BJ (cell line): ENCODE measurements around the gene SYNE2. TPM values are rescaled to one million over a fixed set of nuclear protein-coding genes. Genes with fewer than 3 reads are reported as not detected.

Experiments used
- CTCF ChIA-PET: fragments of 350-600 bp; formaldehyde crosslinking; extraction: SDS; loops from one replicate; lab custom pipeline; 2021; ENCODE audit warnings: antibody characterized with exemption, inconsistent platforms; lab: Yijun Ruan, JAX
- POLR2A ChIA-PET: fragments of 300-600 bp; sonication (Branson Sonifier 250); formaldehyde crosslinking; extraction: SDS; loops from one replicate; lab custom pipeline; 2021; ENCODE audit warnings: antibody characterized with exemption; lab: Charles Lee
- DNase-seq: peaks from one replicate; pipeline ENCODE4 v3.0.0-alpha.2; 2011; ENCODE audit warnings: low read depth
- H3K27me3 ChIP-seq: 2 replicates; pipeline ENCODE4 v1.6.0; 2011; ENCODE audit warnings: low read length; ENCODE audit not compliant: control insufficient read depth, insufficient read depth
- H3K36me3 ChIP-seq: 2 replicates; pipeline ENCODE4 v1.5.1; 2011; ENCODE audit warnings: low read length; ENCODE audit not compliant: control insufficient read depth, insufficient read depth
- H3K4me3 ChIP-seq: 2 replicates; pipeline ENCODE4 v1.5.1; 2011; ENCODE audit warnings: low read depth, mild to moderate bottlenecking, control low read depth, low read length
- CTCF ChIP-seq: IDR thresholded peaks from 2 replicates; pipeline ENCODE4 v1.5.1; 2011; ENCODE audit warnings: low read depth, mild to moderate bottlenecking, control low read depth, inconsistent platforms, low read length, moderate library complexity; ENCODE audit not compliant: insufficient read depth
- polyA plus RNA-seq: library from polyadenylated mRNA; depleted of rRNA; stranded (reverse); fragments of >200 nt; gene quantifications from 2 replicates; pipeline ENCODE4 v1.2.3, GENCODE V29; 2011

SYNE2 gene
- polyA plus RNA-seq, 1 experiment, result 5.2 TPM

GRCh38 chr14:63854330-63854729, 1.5 kb downstream of the SYNE2 start:
- no peak for TF ChIP-seq CTCF
- no peaks in the 10 kb centered on the region for H3K36me3 ChIP-seq
- H3K4me3 ChIP-seq, result peak overlapping the region; percentile 70
- DNase-seq, result no peak
- CTCF ChIA-PET, result interaction anchor here (0.6 to 2.2 kb wide), 4 partner anchors 10 to 451 kb away, joined by 3 to 5 read pairs (median 4); no protein-coding TSS in a partner anchor
- POLR2A ChIA-PET, result no interaction called here
- H3K27me3 ChIP-seq, result no peaks in the 10 kb centered on the region

- ChIA-PET CTCF (interaction anchor here (0.8 kb wide), 1 partner anchor 8 kb away, joined by 3 read pairs; no protein-coding TSS in a partner anchor), POLR2A (no interaction called here)
- no peak for DNase-seq
- no peaks in the 10 kb centered on the region for H3K36me3 ChIP-seq
- TF ChIP-seq CTCF, result no peak
- no peak overlapping the region for H3K4me3 ChIP-seq
- no peaks in the 10 kb centered on the region for H3K27me3 ChIP-seq
Measured at GRCh38 chr14:63855281-63855680, 2.5 kb downstream of the SYNE2 start.

GRCh38 chr14:63857466-63858030, 4.7 kb downstream of the SYNE2 start:
- H3K27me3 ChIP-seq, result no peaks in the 10 kb centered on the region
- DNase-seq, result no peak
- no peaks in the 10 kb centered on the region for H3K36me3 ChIP-seq
- ChIA-PET CTCF (interaction anchor here (2.4 kb wide), 1 partner anchor 11 kb away, joined by 6 read pairs; no protein-coding TSS in a partner anchor), POLR2A (no interaction called here)
- H3K4me3 ChIP-seq, result no peak overlapping the region
- TF ChIP-seq CTCF, result no peak

- POLR2A ChIA-PET, result no interaction called here
- Histone ChIP-seq H3K27me3 (no peaks in the 10 kb centered on the region), H3K36me3 (no peaks in the 10 kb centered on the region), H3K4me3 (no peak overlapping the region)
- DNase-seq, result no peak
- TF ChIP-seq CTCF, result no peak
- CTCF ChIA-PET, result no interaction called here
Measured at GRCh38 chr14:63860146-63860545, 7.3 kb downstream of the SYNE2 start.

- Histone ChIP-seq H3K27me3 (no peaks in the 10 kb centered on the region), H3K36me3 (no peaks in the 10 kb centered on the region), H3K4me3 (no peak overlapping the region)
- ChIA-PET CTCF (no interaction called here), POLR2A (no interaction called here)
- no peak for DNase-seq
- TF ChIP-seq CTCF, result no peak
Measured at GRCh38 chr14:63862163-63862562, 9.4 kb downstream of the SYNE2 start.
